ENCODE results near the gene RAB11FIP4. TPM values are rescaled to one million over a fixed set of nuclear protein-coding genes. Genes with fewer than 3 reads are reported as not detected.

Gene RAB11FIP4
- total and polyA plus RNA-seq, 2 donors from 2014 or later, result 10.0 to 32.5 TPM

DNA sequence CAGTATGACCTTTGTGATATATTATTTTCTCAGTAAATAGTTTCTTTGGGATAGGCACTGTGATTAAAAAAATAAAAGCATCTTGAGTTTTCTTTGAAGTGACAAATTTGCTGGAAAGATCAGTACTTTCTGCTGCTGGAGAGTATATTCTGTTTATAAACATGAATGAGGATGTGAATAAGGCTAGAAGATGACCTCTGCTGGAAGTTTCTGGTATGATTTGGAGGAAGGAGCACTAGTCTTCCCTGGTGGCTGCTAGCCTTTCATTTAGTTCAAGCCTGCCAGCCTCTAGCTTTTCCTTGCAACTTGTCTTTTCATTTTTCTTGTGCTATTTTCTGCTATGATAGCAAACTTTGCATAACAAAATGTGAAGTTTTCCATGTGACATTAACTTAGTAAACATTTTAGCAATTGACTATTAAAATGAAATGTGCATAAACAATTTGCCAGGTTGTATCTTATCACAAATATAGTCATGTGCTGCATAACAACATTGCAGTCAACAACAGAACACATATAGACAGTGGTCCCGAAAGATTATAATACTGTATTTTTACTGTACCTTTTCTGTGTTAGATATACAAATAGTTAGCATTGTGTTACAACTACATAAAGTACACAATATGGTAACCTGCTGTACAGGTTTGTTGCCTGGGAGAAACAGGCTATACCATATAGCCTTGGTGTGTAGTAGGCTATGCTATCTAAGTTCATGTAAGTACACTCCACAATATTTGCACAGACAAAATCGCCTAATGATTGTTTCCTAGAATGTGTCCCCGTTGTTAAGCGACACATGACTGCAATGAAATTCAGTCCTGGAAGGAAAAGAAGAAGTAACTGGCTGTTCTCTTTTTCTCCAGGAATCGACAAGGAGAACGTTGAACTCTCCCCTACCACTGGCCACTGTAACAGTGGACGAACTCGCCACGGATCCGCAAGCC lies 18.1 kb upstream of the RAB11FIP4 start:
- H3K4me3 ChIP-seq (ENCODE audit: low read length in 3 of 3), result no peak overlapping the region
- no peaks in the 10 kb centered on the region for H3K9me3 ChIP-seq (ENCODE audit: control insufficient read depth in 2 of 3, insufficient read depth in 1 of 3, low read length in 3 of 3)
- no peaks in the 10 kb centered on the region for H3K27me3 ChIP-seq (ENCODE audit: control insufficient read depth, insufficient read depth, low read length)
- no peak overlapping the region for H3K9ac ChIP-seq (ENCODE audit: low read length in 3 of 3)
- TF ChIP-seq CTCF (IDR thresholded peaks at IDR 0.05; ENCODE audit: borderline replicate concordance, extremely low read depth, insufficient read depth), result peak; percentile 32
- peaks cover 0 to 2% (median 0%) of the 10 kb centered on the region in 3 donors for H3K4me1 ChIP-seq (ENCODE audit: control insufficient read depth in 2 of 3, insufficient read depth in 2 of 3, low read depth in 1 of 3, low read length in 3 of 3)
- H3K36me3 ChIP-seq (ENCODE audit: control insufficient read depth in 2 of 3, insufficient read depth in 3 of 3, low read length in 3 of 3), result peaks cover 0 to 18% (median 2%) of the 10 kb centered on the region in 3 donors
- FAIRE-seq (no peak), DNase-seq (peak in 2 of 5 donors; percentile 36 to 52)
- no peak overlapping the region for H3K27ac ChIP-seq (ENCODE audit: low read depth in 2 of 2, low read length in 2 of 2)
- intact Hi-C loops (cut with DNase I), result no loop called here

DNA sequence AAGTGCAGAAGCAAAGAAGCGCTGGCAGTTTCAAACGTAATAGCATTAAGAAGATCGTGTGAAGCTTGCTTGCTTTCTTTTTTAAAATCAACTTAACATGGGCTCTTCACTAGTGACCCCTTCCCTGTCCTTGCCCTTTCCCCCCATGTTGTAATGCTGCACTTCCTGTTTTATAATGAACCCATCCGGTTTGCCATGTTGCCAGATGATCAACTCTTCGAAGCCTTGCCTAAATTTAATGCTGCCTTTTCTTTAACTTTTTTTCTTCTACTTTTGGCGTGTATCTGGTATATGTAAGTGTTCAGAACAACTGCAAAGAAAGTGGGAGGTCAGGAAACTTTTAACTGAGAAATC lies 17.4 kb upstream of the RAB11FIP4 start:
- DNase-seq (no peak), FAIRE-seq (no peak)
- TF ChIP-seq CTCF (IDR thresholded peaks at IDR 0.05; ENCODE audit: borderline replicate concordance, extremely low read depth, insufficient read depth), result no peak
- intact Hi-C loops (cut with DNase I), result no loop called here
- H3K27me3 ChIP-seq (ENCODE audit: control insufficient read depth, insufficient read depth, low read length), result no peaks in the 10 kb centered on the region
- no peak overlapping the region for H3K27ac ChIP-seq (ENCODE audit: low read depth in 2 of 2, low read length in 2 of 2)
- no peak overlapping the region for H3K4me3 ChIP-seq (ENCODE audit: low read length in 3 of 3)
- H3K4me1 ChIP-seq (ENCODE audit: control insufficient read depth in 2 of 3, insufficient read depth in 2 of 3, low read depth in 1 of 3, low read length in 3 of 3), result peaks cover 0 to 2% (median 0%) of the 10 kb centered on the region in 3 donors
- no peak overlapping the region for H3K9ac ChIP-seq (ENCODE audit: low read length in 3 of 3)
- H3K9me3 ChIP-seq (ENCODE audit: control insufficient read depth in 2 of 3, insufficient read depth in 1 of 3, low read length in 3 of 3), result no peaks in the 10 kb centered on the region
- H3K36me3 ChIP-seq (ENCODE audit: control insufficient read depth in 2 of 3, insufficient read depth in 3 of 3, low read length in 3 of 3), result peaks cover 0 to 22% (median 2%) of the 10 kb centered on the region in 3 donors

DNA sequence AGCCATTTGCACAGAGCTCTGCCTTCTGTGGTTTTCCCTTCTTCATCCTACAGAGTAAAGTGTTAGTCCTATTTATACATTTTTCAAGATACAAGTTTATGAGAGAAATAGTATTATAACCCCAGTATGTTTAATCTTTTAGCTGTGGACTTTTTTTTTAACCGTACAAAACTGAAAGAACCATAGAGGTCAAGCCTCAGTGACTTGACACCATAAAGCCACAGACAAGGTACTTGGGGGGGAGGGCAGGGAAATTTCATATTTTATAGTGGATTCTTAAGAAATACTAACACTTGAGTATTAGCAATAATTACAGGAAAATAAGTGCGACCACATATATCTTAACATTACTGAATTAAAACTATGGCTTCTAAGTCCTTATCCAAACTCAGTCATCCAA lies 17.0 kb upstream of the RAB11FIP4 start:
- H3K4me1 ChIP-seq (ENCODE audit: control insufficient read depth in 2 of 3, insufficient read depth in 2 of 3, low read depth in 1 of 3, low read length in 3 of 3), result peaks cover 0 to 2% (median 0%) of the 10 kb centered on the region in 3 donors
- H3K9me3 ChIP-seq (ENCODE audit: control insufficient read depth in 2 of 3, insufficient read depth in 1 of 3, low read length in 3 of 3), result no peaks in the 10 kb centered on the region
- FAIRE-seq (no peak), DNase-seq (no peak)
- H3K36me3 ChIP-seq (ENCODE audit: control insufficient read depth in 2 of 3, insufficient read depth in 3 of 3, low read length in 3 of 3), result peaks cover 0 to 22% (median 2%) of the 10 kb centered on the region in 3 donors
- H3K27ac ChIP-seq (ENCODE audit: low read depth in 2 of 2, low read length in 2 of 2), result no peak overlapping the region
- no peak overlapping the region for H3K9ac ChIP-seq (ENCODE audit: low read length in 3 of 3)
- intact Hi-C loops (cut with DNase I), result no loop called here
- no peak for TF ChIP-seq CTCF (IDR thresholded peaks at IDR 0.05; ENCODE audit: borderline replicate concordance, extremely low read depth, insufficient read depth)
- H3K4me3 ChIP-seq (ENCODE audit: low read length in 3 of 3), result no peak overlapping the region
- H3K27me3 ChIP-seq (ENCODE audit: control insufficient read depth, insufficient read depth, low read length), result no peaks in the 10 kb centered on the region

Measured in kidney (tissue), 14 donors.